Stomach smooth muscle (tissue), 2 donors: ENCODE results near the gene KIAA1191.

ENCODE experiments used
- H3K27ac ChIP-seq: one replicate; pipeline ENCODE4 v1.7.0; 2013; ENCODE audit warnings: mild to moderate bottlenecking, low read length, inconsistent platforms
- H3K27me3 ChIP-seq, 2 donors: one replicate each; pipeline ENCODE4 v1.7.0; 2013; ENCODE audit warnings: low read length in 2 of 2; ENCODE audit not compliant: insufficient read depth in 2 of 2, control insufficient read depth in 1 of 2
- H3K36me3 ChIP-seq, 2 donors: one replicate each; pipeline ENCODE4 v1.7.0; 2013; ENCODE audit warnings: low read length in 2 of 2; ENCODE audit not compliant: control insufficient read depth in 2 of 2, insufficient read depth in 2 of 2
- H3K4me1 ChIP-seq: one replicate; pipeline ENCODE4 v1.7.0; 2013; ENCODE audit warnings: low read length; ENCODE audit not compliant: control insufficient read depth, insufficient read depth
- H3K4me3 ChIP-seq, 2 donors: one replicate each; pipeline ENCODE4 v1.7.0; 2013; ENCODE audit warnings: low read length in 2 of 2
- H3K9ac ChIP-seq, 2 donors: one replicate each; pipeline ENCODE4 v1.7.0; 2013; ENCODE audit warnings: low read length in 2 of 2, mild to moderate bottlenecking in 1 of 2
- H3K9me3 ChIP-seq, 2 donors: one replicate each; pipeline ENCODE4 v1.7.0; 2013; ENCODE audit warnings: low read length in 2 of 2; ENCODE audit not compliant: control insufficient read depth in 2 of 2
- donor health status: healthy.
- donor health status: Pancreatic carcinoma.

The KIAA1191 gene

DNA sequence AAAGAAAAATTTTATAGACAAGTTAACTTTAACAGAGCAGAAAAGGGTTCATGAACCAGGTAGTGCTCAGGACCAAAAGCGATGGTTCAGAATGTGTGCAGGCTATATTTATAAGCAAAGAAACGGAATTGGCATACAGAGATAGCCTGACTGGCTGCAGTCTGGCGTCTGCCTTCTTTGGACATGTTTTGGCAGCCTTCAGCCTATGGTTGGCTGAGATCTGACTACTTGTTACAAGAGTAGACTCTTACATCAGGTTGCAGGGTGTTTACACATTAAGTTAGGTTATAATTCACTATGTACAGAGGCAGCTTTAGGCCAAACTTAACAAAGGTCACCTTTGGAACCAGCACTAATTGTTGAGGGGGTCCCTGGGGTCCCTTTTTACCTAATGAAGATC is 19.9 kb upstream of the KIAA1191 start:
- no peaks in the 10 kb centered on the region for H3K9me3 ChIP-seq
- H3K4me3 ChIP-seq, result no peak overlapping the region
- H3K36me3 ChIP-seq, result peaks cover 19 to 28% of the 10 kb centered on the region in 2 donors
- H3K27me3 ChIP-seq, result no peaks in the 10 kb centered on the region
- peaks cover 16% of the 10 kb centered on the region for H3K4me1 ChIP-seq
- peak overlapping the region; percentile 88 for H3K27ac ChIP-seq
- no peak overlapping the region for H3K9ac ChIP-seq

DNA sequence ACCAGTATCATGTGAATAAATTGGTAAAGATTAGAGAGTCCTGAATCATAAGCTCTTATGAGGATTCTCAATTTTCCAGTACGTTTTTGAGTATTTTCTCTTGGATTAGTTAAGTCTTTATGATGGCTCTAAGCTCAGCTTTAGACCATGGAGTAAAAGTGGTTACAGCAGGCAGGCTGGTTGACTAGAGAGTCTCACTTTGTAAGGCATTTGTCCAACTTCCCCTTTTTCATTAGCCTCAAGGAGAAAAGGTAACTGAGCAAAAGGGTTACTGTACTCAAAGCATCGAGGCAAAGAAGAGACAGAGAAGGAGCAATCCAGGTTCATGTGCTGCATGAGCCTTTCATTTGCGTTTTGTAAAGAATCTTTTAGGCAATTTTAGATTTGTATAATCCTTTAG is 18.3 kb upstream of the KIAA1191 start:
- Histone ChIP-seq H3K27ac (no peak overlapping the region), H3K9me3 (no peaks in the 10 kb centered on the region), H3K4me1 (peaks cover 16% of the 10 kb centered on the region), H3K27me3 (no peaks in the 10 kb centered on the region), H3K4me3 (no peak overlapping the region), H3K9ac (no peak overlapping the region), H3K36me3 (peaks cover 12 to 24% of the 10 kb centered on the region in 2 donors)

DNA sequence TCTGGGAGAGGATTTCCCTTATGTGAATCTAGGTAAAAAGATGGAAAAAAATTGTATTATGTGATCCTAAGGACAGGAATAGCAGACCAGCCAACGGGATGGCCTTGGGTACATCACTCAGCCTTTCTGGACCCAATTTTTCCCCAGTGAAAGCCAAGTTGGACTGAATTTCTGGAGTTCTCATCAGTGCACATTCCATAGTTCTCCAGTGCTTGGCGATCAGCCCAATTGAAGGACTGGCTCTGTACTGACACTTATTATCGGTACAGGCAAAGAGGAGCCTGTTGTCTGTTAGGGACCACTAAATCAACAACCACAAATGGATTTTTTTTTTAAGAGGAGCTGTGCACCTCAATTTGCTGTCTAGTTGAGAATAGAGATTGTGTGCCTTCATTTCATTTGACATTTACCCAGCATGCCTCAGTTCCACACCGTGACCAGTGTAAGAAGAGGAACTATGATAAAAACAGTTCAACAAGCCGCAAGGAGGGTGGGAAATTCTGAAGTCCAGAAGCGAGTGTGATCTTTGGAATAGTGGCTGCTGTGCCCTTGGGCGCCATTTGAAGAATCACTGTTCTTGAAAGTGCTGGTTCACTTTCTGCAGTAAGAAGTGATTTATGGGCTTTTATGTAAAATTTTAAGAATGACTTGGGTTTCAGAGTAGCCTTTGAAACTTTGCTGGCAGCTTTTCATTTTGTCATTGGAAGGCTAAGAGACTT is 11.7 kb upstream of the KIAA1191 start:
- H3K4me3 ChIP-seq, result no peak overlapping the region
- H3K36me3 ChIP-seq, result peaks cover 6 to 30% of the 10 kb centered on the region in 2 donors
- no peak overlapping the region for H3K27ac ChIP-seq
- peaks cover 4% of the 10 kb centered on the region for H3K4me1 ChIP-seq
- H3K9ac ChIP-seq, result no peak overlapping the region
- H3K27me3 ChIP-seq, result no peaks in the 10 kb centered on the region
- H3K9me3 ChIP-seq, result no peaks in the 10 kb centered on the region

DNA sequence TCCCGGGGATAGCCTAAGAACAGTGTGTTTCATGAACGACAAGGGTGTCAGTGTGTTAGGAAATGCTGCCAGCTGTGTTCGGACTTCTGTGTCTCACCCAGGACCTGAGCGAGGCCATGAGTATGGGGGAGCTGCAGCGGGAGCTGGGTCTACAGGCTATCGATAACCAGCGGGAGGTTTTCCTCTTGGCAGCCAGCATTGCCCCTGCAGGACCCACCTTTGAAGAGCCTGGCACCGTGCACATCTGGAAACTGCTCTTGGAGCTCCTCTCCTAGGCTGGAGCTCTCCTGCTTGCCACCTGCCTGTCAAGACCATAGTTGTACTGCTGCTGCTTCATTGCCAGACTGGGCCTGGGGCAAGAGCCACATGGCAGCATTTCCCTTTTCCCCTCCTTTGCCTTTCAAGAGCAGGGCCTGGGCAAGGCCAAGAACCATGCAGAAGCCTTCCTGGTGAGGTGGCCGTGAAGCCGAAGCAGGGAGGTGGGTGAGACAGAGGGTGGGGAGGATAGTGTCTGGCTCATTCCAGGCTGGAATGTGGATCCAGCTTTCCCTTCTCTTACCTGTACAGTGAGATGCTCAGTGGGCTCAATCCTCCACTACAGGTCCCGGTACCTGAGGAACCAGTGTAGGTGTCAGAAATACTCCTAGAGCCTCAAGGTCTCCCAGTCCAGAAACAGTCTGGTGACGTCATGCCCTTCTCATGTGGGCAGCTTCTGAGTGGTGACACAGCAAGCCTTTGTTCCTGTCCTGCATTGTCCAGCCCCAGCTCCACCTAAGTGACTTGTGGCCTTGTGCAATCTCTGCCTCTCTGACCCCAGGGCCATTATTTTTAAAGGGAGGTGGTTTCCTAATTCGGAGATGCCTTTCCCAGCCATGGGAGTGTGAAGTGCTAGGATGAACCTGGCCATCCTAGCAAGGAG is 10.3 kb upstream of the KIAA1191 start:
- Histone ChIP-seq H3K27ac (no peak overlapping the region), H3K4me3 (no peak overlapping the region), H3K9me3 (no peaks in the 10 kb centered on the region), H3K36me3 (peaks cover 6 to 36% of the 10 kb centered on the region in 2 donors), H3K27me3 (no peaks in the 10 kb centered on the region), H3K4me1 (peaks cover 5% of the 10 kb centered on the region), H3K9ac (no peak overlapping the region)

DNA sequence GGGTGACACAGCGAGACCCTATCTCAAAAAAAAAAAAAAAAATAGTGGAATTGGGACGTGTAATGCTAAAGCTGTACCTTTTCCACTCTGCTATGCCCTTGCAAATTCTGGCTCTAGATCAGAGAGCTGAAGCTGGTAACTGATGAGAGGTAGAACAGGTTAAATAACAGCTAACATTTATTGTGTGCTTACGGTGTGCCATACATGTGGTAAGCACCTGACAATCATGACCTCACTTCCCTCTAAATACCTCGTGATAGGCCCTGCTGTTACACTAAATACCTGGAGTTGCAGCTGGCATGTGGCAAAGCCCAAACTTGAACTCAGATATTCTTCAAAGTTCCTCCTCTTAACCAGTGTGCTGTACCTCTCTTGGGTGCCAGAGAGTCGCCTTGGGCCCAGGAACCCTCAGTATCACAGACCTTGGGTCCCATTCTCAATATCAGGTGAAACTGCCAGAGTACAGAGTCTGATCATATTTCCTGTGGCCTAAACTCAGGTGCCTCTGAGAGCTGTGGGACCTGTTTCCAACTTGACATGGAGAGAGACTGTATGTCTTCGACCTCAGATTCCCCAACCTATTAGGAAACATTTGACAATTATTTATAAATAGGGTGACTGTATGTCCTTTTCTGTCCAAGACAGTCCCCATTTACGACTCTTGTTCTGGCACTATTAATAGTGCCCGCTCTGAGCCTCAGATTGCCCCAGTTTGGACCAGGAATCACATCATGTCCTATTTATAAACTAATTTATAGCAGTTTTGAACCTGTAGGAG is 8.6 kb upstream of the KIAA1191 start:
- H3K27ac ChIP-seq, result no peak overlapping the region
- H3K36me3 ChIP-seq, result peaks cover 6 to 36% of the 10 kb centered on the region in 2 donors

DNA sequence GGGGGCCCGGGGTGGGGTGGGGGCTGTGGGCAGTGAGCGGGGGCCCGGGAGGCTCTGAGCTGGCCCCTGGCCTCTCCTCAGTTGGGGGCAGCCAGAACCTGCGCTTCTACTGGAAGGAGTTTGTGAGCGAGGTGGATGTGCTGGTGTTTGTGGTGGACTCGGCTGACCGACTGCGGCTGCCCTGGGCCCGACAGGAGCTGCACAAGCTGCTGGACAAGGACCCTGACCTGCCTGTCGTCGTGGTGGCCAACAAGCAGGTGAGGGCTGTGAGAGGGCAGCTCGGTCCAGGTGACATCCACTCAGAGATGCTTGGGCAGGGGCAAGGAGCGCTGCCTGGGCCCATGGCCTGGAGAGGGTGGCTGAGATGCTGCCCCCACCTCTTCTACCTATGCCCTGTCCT is 7.2 kb upstream of the KIAA1191 start:
- H3K27ac ChIP-seq, result no peak overlapping the region
- H3K4me3 ChIP-seq, result no peak overlapping the region
- H3K36me3 ChIP-seq, result peaks cover 6 to 36% of the 10 kb centered on the region in 2 donors
- H3K9me3 ChIP-seq, result no peaks in the 10 kb centered on the region
- peaks cover 24% of the 10 kb centered on the region for H3K4me1 ChIP-seq
- H3K27me3 ChIP-seq, result no peaks in the 10 kb centered on the region
- H3K9ac ChIP-seq, result no peak overlapping the region

More for the DNA sequence above, 8.6 kb upstream of the KIAA1191 start:
- Histone ChIP-seq H3K4me1 (peaks cover 19% of the 10 kb centered on the region), H3K9me3 (no peaks in the 10 kb centered on the region), H3K9ac (no peak overlapping the region), H3K4me3 (no peak overlapping the region), H3K27me3 (no peaks in the 10 kb centered on the region)

DNA sequence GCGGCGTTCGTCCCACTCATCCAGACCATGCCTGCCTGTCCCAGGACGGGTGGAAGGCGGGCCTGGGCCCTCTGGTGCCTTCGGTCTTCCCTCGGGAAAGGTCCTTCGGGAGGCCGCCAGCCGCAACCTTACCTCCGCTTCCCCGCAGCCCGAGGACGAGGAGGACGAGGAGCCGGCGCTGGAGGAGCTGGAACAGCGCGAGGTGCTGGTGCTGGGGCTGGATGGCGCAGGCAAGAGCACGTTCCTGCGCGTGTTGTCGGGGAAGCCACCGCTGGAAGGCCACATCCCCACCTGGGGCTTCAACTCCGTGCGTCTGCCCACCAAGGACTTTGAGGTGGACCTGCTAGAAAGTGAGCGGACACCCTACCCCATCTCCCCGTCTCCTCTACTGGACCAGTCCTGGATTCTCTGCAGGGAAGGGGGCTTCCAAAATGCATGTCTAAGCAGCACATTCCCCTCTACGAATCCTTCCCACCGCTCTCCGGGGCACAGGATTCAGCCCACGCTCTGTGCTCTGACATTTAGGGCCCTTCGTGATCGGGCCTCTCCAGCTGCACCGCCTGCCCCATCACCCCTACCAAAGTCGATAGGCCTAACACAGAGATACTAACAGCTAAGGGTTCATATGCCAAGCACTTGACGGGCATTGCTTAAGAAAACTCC is 4.8 kb upstream of the KIAA1191 start:
- H3K9ac ChIP-seq, result peak overlapping the region; percentile 84 to 89
- peaks cover 27% of the 10 kb centered on the region for H3K4me1 ChIP-seq
- peak overlapping the region; percentile 70 to 85 for H3K4me3 ChIP-seq
- no peaks in the 10 kb centered on the region for H3K27me3 ChIP-seq
- no peaks in the 10 kb centered on the region for H3K9me3 ChIP-seq
- H3K36me3 ChIP-seq, result peaks cover 3 to 25% of the 10 kb centered on the region in 2 donors
- peak overlapping the region; percentile 84 for H3K27ac ChIP-seq

DNA sequence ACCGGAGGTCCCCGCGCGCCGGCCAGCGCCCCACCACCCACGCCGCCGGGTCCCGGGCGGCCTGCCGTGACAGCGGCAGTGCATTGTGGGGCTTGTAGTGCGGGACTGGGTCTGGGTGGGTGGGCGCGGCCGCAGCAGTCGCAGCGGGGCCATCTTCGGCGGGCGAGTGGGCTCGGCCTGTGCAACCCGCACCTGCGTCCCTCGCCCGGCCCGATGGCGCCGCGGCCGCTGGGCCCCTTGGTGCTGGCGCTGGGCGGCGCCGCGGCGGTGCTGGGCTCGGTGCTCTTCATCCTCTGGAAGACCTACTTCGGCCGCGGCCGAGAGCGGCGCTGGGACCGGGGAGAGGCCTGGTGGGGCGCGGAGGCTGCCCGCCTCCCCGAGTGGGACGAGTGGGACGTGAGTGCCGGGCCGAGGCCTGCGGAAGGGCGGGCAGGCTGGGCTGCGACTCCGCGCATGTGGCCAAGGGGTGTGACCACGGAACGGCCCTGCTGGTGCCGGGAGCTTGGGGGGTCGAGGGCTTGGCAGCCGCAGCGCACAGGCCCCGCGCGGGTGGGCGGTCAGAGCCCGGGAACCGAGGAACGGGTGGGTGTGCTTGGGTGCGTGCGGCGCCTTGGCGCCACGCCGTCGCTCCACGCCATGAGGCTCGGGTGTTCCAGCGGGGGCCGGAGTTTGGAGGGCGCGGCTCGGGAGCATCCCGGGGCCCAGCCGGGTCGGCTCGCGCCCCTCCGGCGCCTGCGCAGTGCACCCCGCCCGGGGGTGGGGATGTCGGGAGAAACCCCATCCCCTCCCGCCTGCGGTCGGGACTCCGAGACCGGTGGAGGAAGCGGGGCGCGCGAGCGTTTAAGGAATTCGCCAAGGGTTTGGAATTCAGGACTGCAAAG is 4.0 kb upstream of the KIAA1191 start, which contains the start of gene ARL10:
Gene ARL10, plus strand, starts transcription at position 137 of the 881 bp plus-strand sequence. Its CDS starts 77 bp downstream, at position 214.
- peaks cover 3 to 21% of the 10 kb centered on the region in 2 donors for H3K36me3 ChIP-seq
- peak within 1 kb of the TSS; percentile 70 to 85 for H3K4me3 ChIP-seq
- H3K27ac ChIP-seq, result peak within 1 kb of the TSS; percentile 84
- H3K9me3 ChIP-seq, result no peaks in the 10 kb centered on the region
- H3K9ac ChIP-seq, result peak within 1 kb of the TSS; percentile 84 to 89
- H3K27me3 ChIP-seq, result no peaks in the 10 kb centered on the region
- peaks cover 31% of the 10 kb centered on the region for H3K4me1 ChIP-seq

DNA sequence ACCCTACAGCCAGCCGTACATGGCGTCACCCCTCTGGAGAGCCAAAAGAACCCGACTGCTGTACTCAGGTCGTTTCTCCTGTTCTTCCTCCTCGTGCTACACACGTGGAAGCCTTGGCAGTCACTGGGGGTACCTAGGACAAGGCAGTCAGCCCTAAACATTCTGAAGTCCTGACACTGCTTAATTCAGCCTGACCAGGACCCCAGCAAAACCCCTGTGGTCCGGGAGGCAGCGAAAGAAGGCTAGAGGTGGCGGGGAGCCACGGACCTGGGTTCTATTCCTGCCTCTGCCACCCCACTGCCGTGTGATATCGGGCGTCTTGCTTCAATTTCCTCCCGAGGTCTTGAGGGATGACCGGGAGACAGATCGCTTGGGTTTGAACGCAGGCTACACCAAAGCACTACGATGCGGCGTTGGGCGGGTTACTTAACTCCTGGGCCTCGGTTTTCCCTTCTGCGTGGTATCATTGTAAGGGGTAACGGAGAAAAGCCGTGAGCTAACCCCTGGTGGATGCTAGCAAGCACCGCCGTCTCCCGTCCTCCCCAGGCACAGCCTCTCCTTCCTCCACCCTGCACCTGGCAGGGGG is 3.3 kb upstream of the KIAA1191 start:
- H3K4me3 ChIP-seq, result peak overlapping the region; percentile 70 to 85
- H3K9ac ChIP-seq, result peak overlapping the region; percentile 84 to 89
- H3K27me3 ChIP-seq, result no peaks in the 10 kb centered on the region
- peaks cover 3 to 16% of the 10 kb centered on the region in 2 donors for H3K36me3 ChIP-seq
- H3K27ac ChIP-seq, result peak overlapping the region; percentile 84
- H3K9me3 ChIP-seq, result no peaks in the 10 kb centered on the region
- H3K4me1 ChIP-seq, result peaks cover 35% of the 10 kb centered on the region
